HFFc6 (cell line): ENCODE results near the gene ZBTB16. TPM values are rescaled to one million over a fixed set of nuclear protein-coding genes. Genes with fewer than 3 reads are reported as not detected.

Source experiments
- DNase-seq: peaks from one replicate; pipeline ENCODE4 v3.0.0-alpha.2; 2018
- H3K27ac Mint-ChIP-seq: 2 replicates; pipeline ENCODE4 v1.8.0; 2020; ENCODE audit warnings: mild to moderate bottlenecking, mixed read lengths
- H3K27me3 Mint-ChIP-seq: 2 replicates; pipeline ENCODE4 v1.8.0; 2021; ENCODE audit warnings: mild to moderate bottlenecking, moderate library complexity, mixed read lengths; ENCODE audit not compliant: insufficient read depth
- H3K36me3 Mint-ChIP-seq: 2 replicates; pipeline ENCODE4 v1.8.0; 2021; ENCODE audit warnings: low read depth, mixed read lengths
- H3K4me1 Mint-ChIP-seq: 2 replicates; pipeline ENCODE4 v1.8.0; 2020; ENCODE audit warnings: low read depth, mixed read lengths
- H3K4me3 Mint-ChIP-seq: 2 replicates; pipeline ENCODE4 v1.8.0; 2020; ENCODE audit warnings: mild to moderate bottlenecking, moderate library complexity, mixed read lengths
- H3K9me3 Mint-ChIP-seq: 2 replicates; pipeline ENCODE4 v1.8.0; 2020; ENCODE audit warnings: mild to moderate bottlenecking, mixed read lengths
- CTCF ChIP-seq: fragments of 200-600 bp; sonication (generic); IDR thresholded peaks from 2 replicates; pipeline ENCODE4 v1.5.0; 2021; ENCODE audit warnings: antibody characterized with exemption, mild to moderate bottlenecking
- total RNA-seq, 6 experiments: library from RNA; stranded (reverse); fragmentation: NEBNext Ultra II Directional; extraction: Animal tissue kit (Norgen Biotek cat#: 25700); gene quantifications; 2 replicates in 1 of 6; 3 replicates in 5 of 6; pipeline ENCODE4 v1.2.3, GENCODE V29; 2021

Gene ZBTB16
- total RNA-seq, 6 experiments from 2014 or later: not detected

DNA sequence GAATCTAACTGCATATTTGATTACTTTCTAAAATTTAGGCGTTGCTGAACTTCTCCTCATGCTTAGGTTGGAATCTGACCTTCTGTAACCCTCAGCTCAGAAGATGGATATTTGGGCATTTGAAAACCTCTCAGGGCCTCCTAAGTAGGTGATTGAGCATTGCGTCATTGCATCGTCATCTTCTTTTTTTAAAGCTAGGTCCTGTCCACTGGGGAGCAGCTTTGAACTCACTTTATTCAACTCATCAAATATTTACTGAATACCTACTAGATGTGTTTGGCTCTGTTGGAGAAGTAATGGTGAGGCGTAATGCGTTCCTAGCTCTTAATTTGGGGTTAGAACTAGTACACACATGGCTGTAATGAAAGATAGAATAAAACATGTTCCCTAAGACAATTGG lies 56.8 kb downstream of the ZBTB16 start:
- H3K4me3 Mint-ChIP-seq: no peak overlapping the region
- H3K9me3 Mint-ChIP-seq: no peaks in the 10 kb centered on the region
- no peak for DNase-seq
- H3K4me1 Mint-ChIP-seq: no peaks in the 10 kb centered on the region
- no peaks in the 10 kb centered on the region for H3K36me3 Mint-ChIP-seq
- H3K27me3 Mint-ChIP-seq: peaks cover 48% of the 10 kb centered on the region
- H3K27ac Mint-ChIP-seq: no peak overlapping the region
- no peak for TF ChIP-seq CTCF

- TF ChIP-seq CTCF: no peak
- Mint-ChIP-seq H3K36me3 (no peaks in the 10 kb centered on the region), H3K9me3 (no peaks in the 10 kb centered on the region), H3K4me1 (no peaks in the 10 kb centered on the region), H3K4me3 (no peak overlapping the region), H3K27me3 (peaks cover 49% of the 10 kb centered on the region), H3K27ac (no peak overlapping the region)
- no peak for DNase-seq
Observed at GRCh38 chr11:114116800-114117199, 57.3 kb downstream of the ZBTB16 start.

- no peak for TF ChIP-seq CTCF
- Mint-ChIP-seq H3K9me3 (no peaks in the 10 kb centered on the region), H3K4me1 (no peaks in the 10 kb centered on the region), H3K27ac (no peak overlapping the region), H3K27me3 (peaks cover 47% of the 10 kb centered on the region), H3K4me3 (no peak overlapping the region), H3K36me3 (no peaks in the 10 kb centered on the region)
- no peak for DNase-seq
Observed at GRCh38 chr11:114120606-114121005, 61.1 kb downstream of the ZBTB16 start.

- Mint-ChIP-seq H3K9me3 (no peaks in the 10 kb centered on the region), H3K36me3 (no peaks in the 10 kb centered on the region), H3K27ac (no peak overlapping the region), H3K4me3 (no peak overlapping the region), H3K27me3 (peaks cover 52% of the 10 kb centered on the region), H3K4me1 (no peaks in the 10 kb centered on the region)
- TF ChIP-seq CTCF: no peak
- DNase-seq: no peak
Observed at GRCh38 chr11:114121138-114121537, 61.6 kb downstream of the ZBTB16 start.

DNA sequence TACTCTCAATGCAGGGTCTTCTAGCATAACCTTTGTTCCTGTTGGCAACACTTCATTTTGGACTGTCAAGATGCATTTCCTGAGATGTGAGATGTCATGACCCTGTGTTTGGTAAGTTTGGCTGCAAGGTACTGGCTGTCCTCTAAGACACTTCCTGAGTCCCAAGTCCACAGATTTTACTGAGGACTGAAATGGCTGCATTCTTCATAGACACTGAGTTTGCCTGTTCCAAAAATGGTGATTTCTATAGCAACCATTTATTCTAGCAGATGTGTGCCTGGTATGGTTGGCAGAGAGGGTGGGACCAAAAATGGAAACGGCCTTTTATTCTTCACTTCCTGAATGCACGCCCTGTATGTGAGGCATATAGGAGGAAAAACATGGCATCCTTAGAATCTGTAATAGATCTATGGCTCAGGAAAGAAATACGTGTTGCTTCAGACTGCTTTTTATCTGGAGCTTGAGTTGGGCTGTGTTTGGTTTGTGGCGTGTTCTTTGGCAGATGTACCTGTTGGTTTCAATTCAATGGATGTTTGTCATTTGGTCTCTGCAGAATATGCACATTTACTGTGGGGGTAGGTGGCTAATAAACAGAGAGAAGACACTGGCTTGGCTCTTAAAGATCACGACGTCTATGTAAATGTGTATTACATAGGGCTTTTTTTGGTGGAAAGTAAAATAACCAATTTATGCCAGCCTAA lies 62.4 kb downstream of the ZBTB16 start:
- Mint-ChIP-seq H3K9me3 (no peaks in the 10 kb centered on the region), H3K36me3 (no peaks in the 10 kb centered on the region), H3K4me1 (no peaks in the 10 kb centered on the region), H3K27me3 (peaks cover 51% of the 10 kb centered on the region), H3K4me3 (no peak overlapping the region), H3K27ac (no peak overlapping the region)
- no peak for DNase-seq
- TF ChIP-seq CTCF: no peak
